Measurements from ENCODE around the gene GFER. TPM values are rescaled to one million over a fixed set of nuclear protein-coding genes. Genes with fewer than 3 reads are reported as not detected.
"Not testable (repeated sequence)": the region's sequence is repeated elsewhere in the genome, so short reads cannot be mapped to it uniquely, and the experiment has no call there.

GFER gene
- total and polyA plus RNA-seq, 2 donors (not counting 1 experiment from before 2014, with no cell fraction given), result 15.6 to 30.4 TPM

- Histone ChIP-seq H3K4me1 (ENCODE audit: control insufficient read depth in 2 of 2, insufficient read depth in 2 of 2, low read length in 2 of 2) (peaks cover 14 to 18% of the 10 kb centered on the region in 2 donors), H3K79me2 (ENCODE audit: control insufficient read depth, insufficient read depth, low read length) (no peaks in the 10 kb centered on the region), H3K9ac (ENCODE audit: low read length) (no peak overlapping the region), H2AFZ (ENCODE audit: insufficient read depth, low read depth, low read length, poor library complexity, severe bottlenecking) (no peak overlapping the region), H3K9me3 (ENCODE audit: control extremely low read depth in 1 of 3, control insufficient read depth in 2 of 3, insufficient read depth in 1 of 3, low read length in 2 of 3) (no peaks in the 10 kb centered on the region), H3K4me3 (ENCODE audit: control extremely low read depth in 1 of 5, extremely low read depth in 1 of 5, insufficient read depth in 1 of 5, low read depth in 2 of 5, low read length in 4 of 5) (no peak overlapping the region), H3K27ac (ENCODE audit: low read length in 2 of 2) (no peak overlapping the region), H3K27me3 (replicated peaks in 1 of 4; ENCODE audit: control extremely low read depth in 1 of 4, control insufficient read depth in 3 of 4, insufficient read depth in 4 of 4, low read length in 3 of 4) (no peaks in the 10 kb centered on the region), H4K20me1 (ENCODE audit: control insufficient read depth, insufficient read depth, low read length, poor library complexity, severe bottlenecking) (no peaks in the 10 kb centered on the region), H3K4me2 (replicated peaks; ENCODE audit: low read depth, low read length, poor library complexity, severe bottlenecking) (no peak overlapping the region), H3K36me3 (replicated peaks in 1 of 2; ENCODE audit: control extremely low read depth in 1 of 2, control insufficient read depth in 1 of 2, extremely low read depth in 1 of 2, insufficient read depth in 2 of 2, low read length in 1 of 2) (peaks cover 0 to 12% of the 10 kb centered on the region in 2 experiments)
- POLR2A ChIA-PET, result no interaction called here
- H3K4me1 Mint-ChIP-seq, result peaks cover 21% of the 10 kb centered on the region
- ATAC-seq (ENCODE audit: low read depth), result no peak
- no peaks in the 10 kb centered on the region for H3K27me3 Mint-ChIP-seq
- H3K27ac Mint-ChIP-seq, result no peak overlapping the region
- no peak overlapping the region for H3K4me3 Mint-ChIP-seq
- H3K9me3 Mint-ChIP-seq (ENCODE audit: insufficient read depth), result no peaks in the 10 kb centered on the region
- no peak for DNase-seq
- WGBS (ENCODE audit: insufficient coverage), result 96% methylated on average over 17 of the region's 17 CpGs
- CTCF ChIA-PET, result no interaction called here
- no peak for TF ChIP-seq EZH2 (IDR thresholded peaks at IDR 0.05; ENCODE audit: borderline replicate concordance, insufficient read depth, low read depth, low read length, poor library complexity, severe bottlenecking)
- TF ChIP-seq CTCF (IDR thresholded peaks at IDR 0.05), result no peak
- intact Hi-C loops (cut with micrococcal nuclease), result no loop called here
Observed at GRCh38 chr16:1938910-1939309, 45.1 kb upstream of the GFER start.

- DNase-seq; H3K4me3 ChIP-seq (ENCODE audit: control extremely low read depth in 1 of 5, extremely low read depth in 1 of 5, insufficient read depth in 1 of 5, low read depth in 2 of 5, low read length in 4 of 5); H3K9me3 Mint-ChIP-seq (ENCODE audit: insufficient read depth); H3K9me3 ChIP-seq (ENCODE audit: control extremely low read depth in 1 of 3, control insufficient read depth in 2 of 3, insufficient read depth in 1 of 3, low read length in 2 of 3); H3K27ac Mint-ChIP-seq; H3K9ac ChIP-seq (ENCODE audit: low read length); H3K27ac ChIP-seq (ENCODE audit: low read length in 2 of 2); H3K79me2 ChIP-seq (ENCODE audit: control insufficient read depth, insufficient read depth, low read length); H4K20me1 ChIP-seq (ENCODE audit: control insufficient read depth, insufficient read depth, low read length, poor library complexity, severe bottlenecking); H3K27me3 Mint-ChIP-seq; H3K4me3 Mint-ChIP-seq; ATAC-seq (ENCODE audit: low read depth); H3K27me3 ChIP-seq (replicated peaks in 1 of 4; ENCODE audit: control extremely low read depth in 1 of 4, control insufficient read depth in 3 of 4, insufficient read depth in 4 of 4, low read length in 3 of 4); H3K4me2 ChIP-seq (replicated peaks; ENCODE audit: low read depth, low read length, poor library complexity, severe bottlenecking); H2AFZ ChIP-seq (ENCODE audit: insufficient read depth, low read depth, low read length, poor library complexity, severe bottlenecking): not testable (repeated sequence)
- Histone ChIP-seq H3K4me1 (ENCODE audit: control insufficient read depth in 2 of 2, insufficient read depth in 2 of 2, low read length in 2 of 2) (peaks cover 14 to 19% of the 10 kb centered on the region in 2 donors), H3K36me3 (replicated peaks in 1 of 2; ENCODE audit: control extremely low read depth in 1 of 2, control insufficient read depth in 1 of 2, extremely low read depth in 1 of 2, insufficient read depth in 2 of 2, low read length in 1 of 2) (peaks cover 0 to 12% of the 10 kb centered on the region in 2 experiments)
- ChIA-PET CTCF (interaction anchor here (1.1 kb wide), 1 partner anchor 8 kb away, joined by 3 read pairs; no protein-coding TSS in a partner anchor), POLR2A (interaction anchor here (0.7 to 1.2 kb wide), 2 partner anchors 25 to 35 kb away, joined by 3 to 5 read pairs; partner anchors contain the start of gene RPS2)
- intact Hi-C loops (cut with micrococcal nuclease), result loop anchor here (10.0 kb wide), 1 partner anchor 55 kb away; no protein-coding TSS in a partner anchor
- 99% methylated on average over 8 of the region's 8 CpGs for WGBS (ENCODE audit: insufficient coverage)
- H3K4me1 Mint-ChIP-seq, result peaks cover 21% of the 10 kb centered on the region
Observed at GRCh38 chr16:1939833-1940232, 44.2 kb upstream of the GFER start.
